GM08714 (cell line): Measurements from ENCODE around the gene EBLN2.

Source experiments
- H3K4me3 ChIP-seq: fragments of 200-500 bp; sonication (Bioruptor generic); 2 replicates; pipeline ENCODE4 v1.5.1; 2014; ENCODE audit warnings: mild to moderate bottlenecking, low read length, inconsistent platforms
- ZNF274 ChIP-seq: IDR thresholded peaks from 2 replicates; pipeline ENCODE4 v1.6.1; 2012; ENCODE audit warnings: mild to moderate bottlenecking, low read depth, low read length

The EBLN2 gene

GRCh38 chr3:73073091-73073707 is 11.7 kb downstream of the EBLN2 start:
- no peak overlapping the region for H3K4me3 ChIP-seq
- TF ChIP-seq ZNF274: no peak

- no peak for TF ChIP-seq ZNF274
- H3K4me3 ChIP-seq: no peak overlapping the region
Measured at GRCh38 chr3:73074781-73075180, 13.3 kb downstream of the EBLN2 start.

GRCh38 chr3:73080216-73080966 is 18.9 kb downstream of the EBLN2 start:
- no peak for TF ChIP-seq ZNF274
- no peak overlapping the region for H3K4me3 ChIP-seq

- no peak overlapping the region for H3K4me3 ChIP-seq
- no peak for TF ChIP-seq ZNF274
Measured at GRCh38 chr3:73081140-73081539, 19.7 kb downstream of the EBLN2 start.

GRCh38 chr3:73084170-73084569 is 22.7 kb downstream of the EBLN2 start:
- no peak for TF ChIP-seq ZNF274
- H3K4me3 ChIP-seq: no peak overlapping the region

GRCh38 chr3:73086071-73086494 is 24.6 kb downstream of the EBLN2 start:
- no peak for TF ChIP-seq ZNF274
- no peak overlapping the region for H3K4me3 ChIP-seq

GRCh38 chr3:73094129-73094528 is 32.7 kb downstream of the EBLN2 start:
- H3K4me3 ChIP-seq: no peak overlapping the region
- no peak for TF ChIP-seq ZNF274

- no peak overlapping the region for H3K4me3 ChIP-seq
- TF ChIP-seq ZNF274: no peak
Measured at GRCh38 chr3:73094951-73095350, 33.5 kb downstream of the EBLN2 start.

- H3K4me3 ChIP-seq: no peak overlapping the region
- TF ChIP-seq ZNF274: no peak
Measured at GRCh38 chr3:73096169-73096568, 34.7 kb downstream of the EBLN2 start.

- TF ChIP-seq ZNF274: no peak
- no peak overlapping the region for H3K4me3 ChIP-seq
Measured at GRCh38 chr3:73098026-73098425, 36.6 kb downstream of the EBLN2 start.

GRCh38 chr3:73098873-73099272 is 37.4 kb downstream of the EBLN2 start:
- H3K4me3 ChIP-seq: no peak overlapping the region
- no peak for TF ChIP-seq ZNF274

- no peak overlapping the region for H3K4me3 ChIP-seq
Measured at GRCh38 chr3:73100741-73101559, 39.5 kb downstream of the EBLN2 start.

GRCh38 chr3:73101881-73102280 is 40.4 kb downstream of the EBLN2 start:
- no peak overlapping the region for H3K4me3 ChIP-seq
- TF ChIP-seq ZNF274: no peak

More at GRCh38 chr3:73100741-73101559, 39.5 kb downstream of the EBLN2 start:
- TF ChIP-seq ZNF274: no peak

GRCh38 chr3:73107215-73107614 is 45.8 kb downstream of the EBLN2 start:
- TF ChIP-seq ZNF274: no peak
- H3K4me3 ChIP-seq: no peak overlapping the region

GRCh38 chr3:73107676-73108187 is 46.3 kb downstream of the EBLN2 start:
- no peak overlapping the region for H3K4me3 ChIP-seq
- no peak for TF ChIP-seq ZNF274

- H3K4me3 ChIP-seq: no peak overlapping the region
- no peak for TF ChIP-seq ZNF274
Measured at GRCh38 chr3:73108750-73109149, 47.3 kb downstream of the EBLN2 start.
